Stimulated activated effector memory CD8-positive, alpha-beta T cell treated with anti-CD3 and anti-CD28 coated beads, Interleukin-12 subunit alpha, Interleukin-12 subunit beta, amount 100 ng/mL, for 72 hours (primary cell): ENCODE measurements around the gene KIAA0825.
"Not testable (repeated sequence)": the region's sequence is repeated elsewhere in the genome, so short reads cannot be mapped to it uniquely, and the experiment has no call there.

Source experiments
- ATAC-seq: fragments of 150-1000 bp; cut with Tn5 transposase; 2 replicates; pipeline ENCODE4 v1.10.0; 2021
- DNase-seq, 2 donors: peaks; one replicate each; pipeline ENCODE4 v3.0.0; 2021 to 2022; ENCODE audit warnings: low spot score in 2 of 2
- H3K27ac Mint-ChIP-seq: one replicate; pipeline ENCODE4 v1.8.0; 2022; ENCODE audit warnings: mild to moderate bottlenecking, mixed read lengths
- H3K36me3 Mint-ChIP-seq: one replicate; pipeline ENCODE4 v1.8.0; 2022; ENCODE audit warnings: mild to moderate bottlenecking, mixed read lengths
- H3K4me1 Mint-ChIP-seq: one replicate; pipeline ENCODE4 v1.8.0; 2022; ENCODE audit warnings: mixed read lengths
- H3K4me3 Mint-ChIP-seq: one replicate; pipeline ENCODE4 v1.8.0; 2022; ENCODE audit warnings: mild to moderate bottlenecking, mixed read lengths
- H3K9me3 Mint-ChIP-seq: one replicate; pipeline ENCODE4 v1.8.0; 2022; ENCODE audit warnings: mixed read lengths

The KIAA0825 gene

DNA sequence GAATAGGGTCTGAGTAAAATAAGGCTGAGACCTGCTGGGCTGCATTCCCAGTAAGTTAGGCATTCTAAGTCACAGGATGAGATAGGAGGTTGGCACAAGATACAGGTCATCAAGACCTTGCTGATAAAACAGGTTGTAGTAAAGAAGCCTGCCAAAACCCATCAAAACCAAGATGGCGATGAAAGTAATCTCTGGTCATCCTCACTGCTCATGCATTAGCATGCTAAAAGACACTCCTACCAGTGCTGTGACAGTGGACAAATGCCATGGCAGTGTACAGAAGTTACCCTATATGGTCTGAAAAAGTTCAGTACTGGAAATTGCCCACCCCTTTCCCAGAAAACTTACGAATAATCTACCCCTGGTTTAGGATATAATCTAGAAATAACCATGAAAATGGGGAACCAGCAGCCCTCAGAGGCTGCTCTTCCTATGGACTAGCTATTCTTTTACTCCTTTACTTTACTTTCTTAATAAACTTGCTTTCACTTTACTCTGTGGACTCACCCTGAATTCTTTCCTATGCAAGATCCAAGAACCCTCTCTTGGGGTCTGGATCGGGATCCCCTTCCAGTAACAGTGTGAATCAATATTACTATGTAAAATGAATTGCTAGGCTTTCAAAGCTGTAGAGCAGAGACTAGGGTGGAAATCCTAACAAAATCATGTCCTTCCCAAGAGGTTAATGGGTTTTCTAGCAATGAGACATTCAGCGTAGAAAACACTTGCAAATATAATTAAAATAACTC, 257.8 kb downstream of the KIAA0825 start:
- Mint-ChIP-seq H3K27ac (no peak overlapping the region), H3K9me3 (no peaks in the 10 kb centered on the region), H3K36me3 (no peaks in the 10 kb centered on the region), H3K4me3 (no peak overlapping the region), H3K4me1 (no peaks in the 10 kb centered on the region)
- DNase-seq, result no peak
- ATAC-seq, result no peak

DNA sequence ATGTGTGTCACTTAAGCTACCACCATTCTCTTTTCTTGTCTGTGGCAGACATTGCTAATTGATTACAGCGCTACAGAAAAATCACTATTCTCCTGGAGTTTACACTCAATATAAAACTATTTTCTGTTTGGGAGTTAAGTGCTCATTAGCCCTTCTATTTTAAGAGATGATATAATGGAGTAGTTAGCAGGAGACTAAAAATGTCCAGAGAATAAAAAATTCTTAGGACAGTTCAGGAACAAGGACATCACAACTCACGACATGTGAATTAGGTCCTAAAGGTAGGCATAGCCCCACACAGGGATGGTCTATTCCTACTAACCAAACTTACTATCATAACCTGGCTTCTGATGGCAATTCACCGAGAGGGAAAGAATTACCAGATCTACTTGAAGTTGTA, 258.5 kb downstream of the KIAA0825 start:
- DNase-seq (no peak), ATAC-seq (no peak)
- Mint-ChIP-seq H3K36me3 (no peaks in the 10 kb centered on the region), H3K4me1 (no peaks in the 10 kb centered on the region), H3K27ac (no peak overlapping the region), H3K9me3 (no peaks in the 10 kb centered on the region), H3K4me3 (no peak overlapping the region)

DNA sequence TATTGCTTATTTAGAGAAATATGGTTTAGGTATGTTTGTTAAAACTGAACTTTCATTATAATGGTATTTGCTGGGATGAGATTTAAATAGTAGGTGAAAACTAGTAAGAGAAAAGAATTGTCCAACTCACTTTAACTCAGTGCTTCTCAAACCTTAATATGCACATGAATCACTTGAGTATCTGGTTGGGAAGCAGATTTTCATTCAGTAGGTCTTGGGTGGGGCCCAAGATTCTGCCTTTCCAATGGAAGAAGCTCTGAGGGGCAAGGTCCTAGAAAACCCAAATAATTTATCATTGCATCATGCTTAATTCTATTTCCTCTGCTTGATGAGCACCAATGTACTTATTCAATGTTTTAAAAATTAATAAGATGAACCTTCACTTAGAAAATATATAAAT, 262.6 kb downstream of the KIAA0825 start:
- ATAC-seq (no peak), DNase-seq (no peak)
- Mint-ChIP-seq H3K9me3 (peaks cover 3% of the 10 kb centered on the region), H3K4me1 (no peaks in the 10 kb centered on the region), H3K4me3 (no peak overlapping the region), H3K36me3 (no peaks in the 10 kb centered on the region), H3K27ac (no peak overlapping the region)

DNA sequence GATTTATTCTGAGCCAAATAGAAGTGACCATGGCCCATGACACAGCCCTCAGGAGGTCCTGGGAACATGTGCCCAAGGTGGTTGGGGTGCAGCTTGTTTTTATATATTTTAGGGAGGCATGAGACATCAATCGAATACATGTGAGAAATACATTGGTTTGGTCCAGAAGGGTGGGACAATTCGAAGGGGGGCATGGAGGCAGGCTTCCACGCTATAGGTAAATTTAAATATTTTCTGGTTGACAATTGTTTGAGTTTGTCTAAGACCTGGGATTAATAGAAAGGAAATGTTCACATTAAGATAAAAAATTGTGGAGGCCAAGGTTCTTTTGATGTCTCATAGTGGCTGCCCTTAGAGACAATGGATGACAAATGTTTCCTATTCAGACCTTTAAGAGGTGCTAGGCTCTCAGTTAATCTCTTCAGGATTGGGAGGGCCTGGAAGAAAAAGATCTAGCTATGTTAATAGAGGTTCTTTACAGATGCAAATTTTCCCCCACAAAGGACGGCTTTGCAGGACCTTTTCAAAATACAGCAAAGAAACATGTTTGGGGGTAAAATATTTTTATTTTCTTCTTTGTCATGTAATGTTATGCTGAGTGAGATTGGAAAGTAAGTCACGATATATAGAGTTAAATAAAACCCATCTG, 263.4 kb downstream of the KIAA0825 start:
- not testable (repeated sequence) for H3K4me1 Mint-ChIP-seq, DNase-seq, H3K9me3 Mint-ChIP-seq, ATAC-seq, H3K4me3 Mint-ChIP-seq, H3K36me3 Mint-ChIP-seq, H3K27ac Mint-ChIP-seq

DNA sequence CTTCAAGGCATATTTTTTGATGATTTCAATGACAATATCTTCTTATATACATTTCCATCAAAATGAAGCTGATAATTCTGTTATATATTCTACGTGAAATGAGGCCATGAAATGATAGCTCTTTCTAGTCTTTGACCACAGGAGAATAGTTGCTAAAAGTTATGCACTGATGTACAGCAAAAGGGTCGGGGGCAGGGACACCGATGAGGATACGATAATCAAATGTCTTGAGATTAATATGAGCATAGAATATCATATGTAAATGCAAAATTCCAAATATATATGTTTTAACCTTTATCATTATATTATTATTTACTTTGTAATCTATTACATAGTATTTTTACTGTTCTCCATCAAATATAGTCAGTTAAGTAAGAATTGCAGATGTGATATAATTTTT, 264.8 kb downstream of the KIAA0825 start:
- DNase-seq (no peak), ATAC-seq (no peak)
- H3K27ac Mint-ChIP-seq, result no peak overlapping the region
- peaks cover 10% of the 10 kb centered on the region for H3K9me3 Mint-ChIP-seq
- H3K4me3 Mint-ChIP-seq, result no peak overlapping the region
- no peaks in the 10 kb centered on the region for H3K36me3 Mint-ChIP-seq
- peaks cover 6% of the 10 kb centered on the region for H3K4me1 Mint-ChIP-seq

DNA sequence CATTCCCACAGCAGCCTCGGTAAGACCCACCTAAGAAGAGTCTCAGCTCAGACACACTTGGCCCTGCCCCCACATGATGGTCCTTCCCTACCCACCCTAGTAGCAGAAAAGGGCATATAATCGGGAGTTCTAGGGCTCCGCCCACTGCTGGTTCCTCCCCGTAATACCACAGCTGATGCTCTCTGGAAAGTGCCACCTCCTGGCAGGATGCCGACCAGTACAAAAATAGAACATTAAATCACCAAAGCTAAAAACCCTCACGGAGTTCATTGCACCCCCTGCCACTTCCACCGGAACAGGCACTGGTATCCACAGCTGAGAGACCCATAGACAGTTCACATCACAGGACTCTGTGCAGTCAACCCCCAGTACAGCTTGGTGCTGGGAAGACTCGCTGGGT, 271.3 kb downstream of the KIAA0825 start:
- H3K27ac Mint-ChIP-seq, result no peak overlapping the region
- H3K36me3 Mint-ChIP-seq, result no peaks in the 10 kb centered on the region
- peaks cover 6% of the 10 kb centered on the region for H3K4me1 Mint-ChIP-seq
- DNase-seq (no peak), ATAC-seq (no peak)
- peaks cover 13% of the 10 kb centered on the region for H3K9me3 Mint-ChIP-seq
- no peak overlapping the region for H3K4me3 Mint-ChIP-seq

DNA sequence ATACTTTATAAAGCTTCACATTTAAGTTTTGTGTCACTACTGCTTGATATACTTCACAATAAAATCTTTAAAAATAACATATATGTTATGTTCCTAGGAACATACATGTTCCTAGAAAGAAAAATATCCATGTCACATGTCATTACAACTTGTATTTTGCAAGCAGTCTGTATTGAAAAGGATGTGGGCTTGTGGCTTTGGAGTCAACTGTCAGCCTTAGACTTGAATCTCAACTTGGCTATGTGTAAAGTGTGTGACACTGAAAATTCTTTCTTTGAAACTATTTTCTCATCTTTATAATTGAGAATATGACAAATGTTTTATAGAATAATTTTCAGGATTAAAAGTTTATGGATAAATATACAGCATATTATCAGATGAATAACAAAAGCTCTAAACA, 273.1 kb downstream of the KIAA0825 start:
- no peak for ATAC-seq
- DNase-seq, result no peak
- H3K4me3 Mint-ChIP-seq, result no peak overlapping the region
- H3K9me3 Mint-ChIP-seq, result peaks cover 13% of the 10 kb centered on the region
- no peaks in the 10 kb centered on the region for H3K36me3 Mint-ChIP-seq
- peaks cover 6% of the 10 kb centered on the region for H3K4me1 Mint-ChIP-seq
- H3K27ac Mint-ChIP-seq, result no peak overlapping the region

DNA sequence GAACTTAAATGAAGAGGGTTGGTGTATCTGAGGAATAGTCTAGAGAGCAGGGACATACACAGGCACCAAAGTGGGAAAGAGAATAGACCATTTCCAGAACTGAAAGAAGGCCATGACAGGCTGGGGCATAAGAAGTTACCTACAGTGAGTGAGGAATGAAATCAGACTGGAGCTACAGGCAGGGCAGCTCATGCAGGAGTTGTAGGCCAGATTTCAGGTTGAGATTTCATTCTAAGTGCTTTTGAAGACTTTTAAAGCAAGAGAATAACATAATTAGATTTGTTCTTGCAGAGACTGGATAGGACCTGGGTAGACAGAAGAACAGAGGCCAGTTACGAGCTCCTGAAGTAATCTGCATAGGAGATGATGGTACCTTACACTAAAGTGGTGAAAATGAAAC, 280.8 kb downstream of the KIAA0825 start:
- Mint-ChIP-seq H3K4me1 (no peaks in the 10 kb centered on the region), H3K36me3 (no peaks in the 10 kb centered on the region), H3K4me3 (no peak overlapping the region), H3K27ac (no peak overlapping the region), H3K9me3 (no peaks in the 10 kb centered on the region)
- no peak for DNase-seq
- ATAC-seq, result no peak

DNA sequence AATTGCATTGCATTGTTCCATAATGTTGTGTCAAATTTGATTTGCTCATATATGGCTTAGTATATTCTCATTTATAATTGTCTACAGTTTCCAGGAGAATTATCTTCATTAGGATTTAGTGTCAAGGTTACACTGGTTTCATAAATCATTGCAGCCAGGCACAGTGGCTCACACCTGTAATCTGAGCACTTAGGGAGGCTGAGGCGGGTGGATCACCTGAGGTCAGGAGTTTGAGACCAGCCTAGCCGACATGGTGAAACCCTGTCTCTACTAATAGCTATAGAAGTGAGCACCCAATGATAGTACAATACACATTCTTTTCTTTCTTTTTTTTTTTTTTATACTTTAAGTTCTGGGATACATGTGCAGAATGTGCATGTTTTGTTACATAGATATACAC, 282.5 kb downstream of the KIAA0825 start:
- no peaks in the 10 kb centered on the region for H3K4me1 Mint-ChIP-seq
- DNase-seq, result no peak
- no peak for ATAC-seq

DNA sequence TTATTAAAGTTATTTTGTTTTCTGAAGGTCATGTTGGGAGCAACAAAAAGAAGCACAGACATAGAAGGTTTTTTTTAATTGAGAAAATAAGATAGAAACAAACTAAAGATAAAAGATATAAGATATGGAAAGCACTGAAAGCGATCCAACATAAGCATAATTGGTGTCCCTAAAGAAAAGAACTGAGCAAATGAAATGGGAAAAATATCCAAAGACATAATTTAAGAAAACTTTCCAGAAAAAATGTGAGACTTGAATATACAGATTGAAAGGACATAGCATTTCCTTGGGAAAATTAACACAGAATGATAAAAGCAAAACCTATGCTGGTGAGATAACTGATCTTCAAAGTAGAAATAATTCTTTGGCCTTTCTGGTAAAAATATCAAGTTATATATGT, 289.3 kb downstream of the KIAA0825 start:
- H3K4me1 Mint-ChIP-seq, result no peaks in the 10 kb centered on the region
- H3K9me3 Mint-ChIP-seq, result peaks cover 8% of the 10 kb centered on the region
- ATAC-seq (no peak), DNase-seq (no peak)
- peaks cover 5% of the 10 kb centered on the region for H3K36me3 Mint-ChIP-seq
- H3K4me3 Mint-ChIP-seq, result no peak overlapping the region
- no peak overlapping the region for H3K27ac Mint-ChIP-seq

More for the DNA sequence above, 282.5 kb downstream of the KIAA0825 start:
- Mint-ChIP-seq H3K4me3 (no peak overlapping the region), H3K27ac (no peak overlapping the region), H3K36me3 (peaks cover 3% of the 10 kb centered on the region), H3K9me3 (no peaks in the 10 kb centered on the region)

DNA sequence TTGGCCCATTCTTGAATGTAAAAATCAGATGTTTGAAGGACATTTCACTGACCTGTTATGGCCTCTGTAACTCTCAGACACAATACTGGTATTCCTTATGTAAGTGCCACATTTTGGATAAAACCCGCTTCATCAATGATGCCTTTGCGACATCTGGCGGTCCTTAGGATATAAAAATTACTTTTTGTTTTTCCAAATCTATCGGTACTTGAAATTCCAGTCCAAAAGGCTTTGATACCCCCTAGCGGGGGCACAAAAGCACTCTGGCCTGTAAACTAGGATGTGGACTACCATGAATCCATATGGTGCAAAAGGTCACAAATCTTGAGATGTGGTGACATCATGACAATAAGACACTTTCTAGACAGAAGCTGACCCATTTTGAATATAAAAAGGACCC, 291.8 kb downstream of the KIAA0825 start:
- H3K27ac Mint-ChIP-seq, result no peak overlapping the region
- H3K9me3 Mint-ChIP-seq, result peaks cover 8% of the 10 kb centered on the region
- H3K4me1 Mint-ChIP-seq, result no peaks in the 10 kb centered on the region

DNA sequence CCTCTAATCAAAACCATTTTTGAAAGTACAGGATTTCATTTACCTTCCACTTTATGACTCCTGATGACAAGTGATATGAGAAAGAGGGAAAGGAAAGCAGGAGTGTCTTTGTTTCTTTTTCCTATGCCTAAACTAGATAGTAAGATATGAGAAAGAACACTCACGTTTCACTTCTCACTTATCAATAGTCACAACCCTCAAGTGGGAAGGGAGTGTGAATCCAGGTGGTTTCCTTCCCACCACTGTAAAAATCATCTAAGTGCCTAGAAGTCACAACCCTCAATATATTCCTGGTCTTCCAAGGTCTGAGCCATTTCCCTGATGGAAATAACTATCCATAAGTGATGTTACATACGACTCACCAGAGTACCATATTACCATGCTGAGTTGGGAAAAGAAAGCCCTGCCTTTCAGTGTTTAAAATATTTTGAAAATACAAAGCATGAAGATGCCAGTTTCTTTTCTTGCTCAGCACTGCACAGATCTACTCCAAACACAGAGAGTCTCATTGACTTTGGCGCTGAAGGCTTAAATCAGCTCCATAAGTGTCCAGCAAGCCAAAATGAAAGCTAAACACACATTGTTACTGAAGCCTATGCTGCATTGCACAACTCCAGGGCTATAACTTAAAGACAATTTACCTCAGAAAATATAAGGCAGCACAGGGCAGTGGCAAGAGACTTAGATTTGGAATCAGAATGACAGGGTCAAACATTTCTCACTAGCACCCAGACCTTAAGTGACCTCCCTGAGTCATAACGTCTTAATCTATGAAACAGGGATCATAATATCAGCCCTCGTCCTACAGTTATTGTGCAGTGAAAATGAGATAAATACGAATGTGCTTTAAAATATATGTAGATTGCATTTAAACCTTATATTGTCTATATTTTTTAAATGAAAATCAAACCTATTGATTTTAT, 301.2 kb downstream of the KIAA0825 start:
- DNase-seq, result no peak
- ATAC-seq, result no peak
- Mint-ChIP-seq H3K4me1 (no peaks in the 10 kb centered on the region), H3K4me3 (no peak overlapping the region), H3K36me3 (no peaks in the 10 kb centered on the region), H3K27ac (no peak overlapping the region), H3K9me3 (no peaks in the 10 kb centered on the region)

More for the DNA sequence above, 291.8 kb downstream of the KIAA0825 start:
- no peak overlapping the region for H3K4me3 Mint-ChIP-seq
- ATAC-seq (no peak), DNase-seq (no peak)
- peaks cover 5% of the 10 kb centered on the region for H3K36me3 Mint-ChIP-seq

DNA sequence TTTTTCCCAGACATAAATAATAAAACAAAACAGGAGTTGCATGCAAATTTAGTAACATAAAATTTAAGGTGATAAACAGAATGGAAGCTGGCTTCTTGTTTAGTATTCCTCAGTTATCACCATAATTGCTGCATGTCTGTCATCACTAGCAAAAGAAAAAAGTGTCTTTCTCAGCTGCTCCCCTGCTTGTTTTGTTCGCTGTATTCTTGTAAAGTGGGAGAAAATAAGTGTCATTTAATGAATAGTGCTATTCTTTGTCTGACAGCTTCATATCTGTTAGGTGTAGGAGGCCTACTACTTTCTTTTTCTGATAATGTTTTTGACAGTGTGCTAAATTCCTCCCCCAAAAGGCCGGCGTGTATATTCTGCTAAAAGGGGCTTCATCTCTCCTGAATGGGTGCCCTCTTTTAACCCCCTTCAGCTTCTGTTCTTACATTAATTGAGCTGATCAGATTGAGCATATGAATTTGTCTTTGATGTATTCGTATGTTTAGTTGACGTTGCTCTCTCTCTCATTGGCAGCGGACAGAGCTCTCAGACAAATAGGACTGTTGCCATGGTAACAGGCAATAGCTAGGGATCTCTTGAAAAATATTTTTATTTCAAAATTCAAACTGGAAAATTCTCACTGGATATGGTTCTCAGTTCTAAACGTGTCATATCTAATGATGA, 303.8 kb downstream of the KIAA0825 start:
- H3K4me3 Mint-ChIP-seq, result no peak overlapping the region
- no peak for DNase-seq
- H3K4me1 Mint-ChIP-seq, result no peaks in the 10 kb centered on the region
- no peaks in the 10 kb centered on the region for H3K36me3 Mint-ChIP-seq
- ATAC-seq, result no peak
- no peak overlapping the region for H3K27ac Mint-ChIP-seq
- H3K9me3 Mint-ChIP-seq, result no peaks in the 10 kb centered on the region

DNA sequence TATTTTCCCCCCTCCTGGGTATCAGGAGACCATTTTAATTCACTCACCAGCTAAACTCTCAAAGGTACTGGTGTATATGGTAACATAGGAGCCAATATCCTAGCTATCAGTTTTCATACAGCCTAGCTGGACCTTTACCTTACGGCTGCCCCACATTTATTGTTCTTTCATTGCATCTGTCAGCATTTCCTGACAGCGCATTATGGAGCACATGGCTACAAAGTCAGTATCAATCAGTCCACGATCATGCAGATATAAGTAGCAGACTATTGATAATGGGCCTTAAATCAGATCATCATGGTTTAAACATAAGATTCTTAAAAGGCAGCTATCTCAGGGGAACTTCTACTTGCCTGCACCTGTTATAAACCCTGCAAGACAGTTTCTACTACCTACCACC, 304.7 kb downstream of the KIAA0825 start:
- no peak overlapping the region for H3K27ac Mint-ChIP-seq
- H3K36me3 Mint-ChIP-seq, result no peaks in the 10 kb centered on the region
- no peaks in the 10 kb centered on the region for H3K4me1 Mint-ChIP-seq
- no peak overlapping the region for H3K4me3 Mint-ChIP-seq
- DNase-seq (no peak), ATAC-seq (no peak)
- no peaks in the 10 kb centered on the region for H3K9me3 Mint-ChIP-seq

DNA sequence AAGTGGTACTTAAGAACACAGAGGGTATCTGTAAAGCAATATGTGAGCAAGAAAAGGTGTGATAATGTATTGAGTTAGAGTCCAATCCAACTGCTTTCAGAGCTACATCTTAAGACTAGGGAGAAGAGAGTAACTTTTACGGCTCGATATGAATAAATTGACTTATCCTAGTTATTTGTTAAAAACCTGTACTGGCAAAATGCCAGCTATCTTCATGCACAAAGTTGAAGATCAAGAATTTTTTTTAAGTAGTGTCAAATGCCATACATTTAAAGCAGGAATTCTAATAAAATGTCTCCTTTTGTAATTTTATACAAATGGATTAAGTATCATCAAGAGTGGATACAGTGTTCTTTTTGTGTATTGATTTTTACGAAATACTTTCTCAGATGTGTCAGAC, 305.2 kb downstream of the KIAA0825 start:
- Mint-ChIP-seq H3K27ac (no peak overlapping the region), H3K9me3 (no peaks in the 10 kb centered on the region), H3K4me1 (no peaks in the 10 kb centered on the region), H3K4me3 (no peak overlapping the region), H3K36me3 (no peaks in the 10 kb centered on the region)
- no peak for ATAC-seq
- DNase-seq, result no peak
